ENCODE measurements around the gene SEC23B. TPM values are rescaled to one million over a fixed set of nuclear protein-coding genes. Genes with fewer than 3 reads are reported as not detected.

The SEC23B gene
- total RNA-seq, 4 donors from 2014 or later: 14.1 to 21.0 (median 18.7) TPM

- H3K9me3 ChIP-seq: no peaks in the 10 kb centered on the region
- no peak overlapping the region for H3K4me3 ChIP-seq
- H3K36me3 ChIP-seq: peaks cover 0 to 17% (median 6%) of the 10 kb centered on the region in 4 donors
- intact Hi-C loops (cut with DNase I): no loop called here
- H3K27me3 ChIP-seq: no peaks in the 10 kb centered on the region
- no peak for DNase-seq (ENCODE audit: extremely low spot score)
- H3K4me1 ChIP-seq: peaks cover 0 to 6% (median under 1%) of the 10 kb centered on the region in 4 donors
- no peak for TF ChIP-seq CTCF (IDR thresholded peaks at IDR 0.05)
- TF ChIP-seq EP300 (IDR thresholded peaks at IDR 0.05): no peak
- TF ChIP-seq POLR2AphosphoS5 (IDR thresholded peaks at IDR 0.05): no peak
- no peak for TF ChIP-seq POLR2A (IDR thresholded peaks at IDR 0.05; ENCODE audit: low read depth)
- no peak overlapping the region for H3K27ac ChIP-seq (replicated peaks in 1 of 4)
Observed at GRCh38 chr20:18609741-18610140, 102.0 kb downstream of the SEC23B start.

Small RNA genes within 50 kb of the gene (small RNA-seq; reads per million reads assigned to genes)
- gene MIR3192 (0 reads per million in 3 donors), gene RN7SL638P (0 reads per million in 3 donors), gene RNU6ATAC34P (0 reads per million in 3 donors)

Other genes starting within 250 kb of the SEC23B start
- 10 to 100 TPM; 10.9 to 18.9 (median 14.6) TPM for gene ZNF133, start 219.4 kb upstream of the SEC23B start, total RNA-seq
- 1 to 10 TPM; 1.3 to 2.1 (median 1.4) TPM for gene DZANK1, start 40.9 kb upstream of the SEC23B start, total RNA-seq
- gene POLR3F, start 40.5 kb upstream of the SEC23B start, total RNA-seq: 10 to 100 TPM in 2 of 4 donors, 1 to 10 TPM in 2; 9.1 to 13.3 (median 11.0) TPM
- 10 to 100 TPM; 13.7 to 16.7 (median 15.3) TPM for gene RBBP9, start 10.7 kb upstream of the SEC23B start, total RNA-seq
- gene SMIM26, start 59.5 kb downstream of the SEC23B start, total RNA-seq: 100 to 1,000 TPM in 2 of 4 donors, 10 to 100 TPM in 2; 74.4 to 165 (median 121) TPM
- 10 to 100 TPM; 15.1 to 20.0 (median 17.5) TPM for gene DTD1, start 80.1 kb downstream of the SEC23B start, total RNA-seq

All from esophagus muscularis mucosa (tissue), 4 donors.